ENCODE measurements around the gene CEND1.

DNA sequence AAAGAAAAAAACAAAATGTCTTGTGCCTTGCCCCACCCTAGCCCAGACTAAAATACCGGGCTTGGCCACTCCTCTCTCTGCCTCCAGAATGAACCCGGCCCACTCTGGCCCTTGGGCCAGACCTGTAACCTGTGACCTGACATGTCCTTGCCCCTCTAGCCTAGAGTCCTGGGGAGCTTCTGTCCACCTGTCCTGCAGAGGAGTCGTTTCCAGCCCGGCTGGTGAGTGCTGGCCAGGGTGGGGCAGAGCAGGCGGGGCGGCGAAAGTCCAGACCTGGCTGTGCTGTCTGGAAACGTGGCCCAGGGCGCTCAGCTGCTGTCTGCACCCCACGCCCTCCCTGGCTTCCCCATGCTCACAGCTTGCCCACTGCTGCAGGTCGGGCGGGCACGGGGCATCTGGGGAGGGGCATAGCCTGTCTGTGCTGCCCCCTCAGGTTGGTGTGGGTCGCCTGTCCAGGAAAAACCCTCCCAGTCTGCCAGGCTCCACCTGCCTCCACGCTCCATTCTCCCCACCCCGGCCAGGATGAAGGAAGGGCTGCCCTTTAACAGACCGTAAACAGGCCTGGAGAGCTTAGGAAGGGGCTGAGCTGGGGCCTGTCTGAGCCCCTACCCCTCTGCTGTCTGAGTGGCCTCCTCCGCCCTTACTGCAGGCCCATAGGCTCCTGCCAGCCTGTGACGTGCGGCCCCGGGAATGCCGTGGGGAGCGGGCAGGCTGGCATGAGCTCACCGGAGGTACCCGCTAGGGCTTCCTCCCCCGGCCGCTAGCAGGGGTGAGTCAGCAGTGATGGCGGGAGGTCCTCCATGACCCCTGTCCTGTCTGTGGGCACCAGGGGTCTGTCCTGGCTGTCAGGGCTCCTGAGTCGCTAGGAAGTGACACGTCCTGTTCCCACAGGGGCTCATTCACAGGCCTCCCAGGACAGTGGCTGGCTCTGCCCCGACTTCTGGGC lies 44.8 kb upstream of the CEND1 start:
- no peak for TF ChIP-seq CTCF (conservative IDR thresholded peaks at IDR 0.05)
- no peak for TF ChIP-seq EZH2 (IDR thresholded peaks at IDR 0.05; ENCODE audit: low read depth)

Measured in PC-9 (cell line).